CD8-positive, alpha-beta memory T cell (primary cell): ENCODE data around the gene ERFL. TPM values are rescaled to one million over a fixed set of nuclear protein-coding genes. Genes with fewer than 3 reads are reported as not detected.

Experiments used
- CTCF ChIA-PET: fragments of 350-600 bp; sonication (Branson Sonifier 250); formaldehyde crosslinking; loops from one replicate; lab custom pipeline; 2021; ENCODE audit warnings: antibody characterized with exemption; lab: Charles Lee
- POLR2A ChIA-PET: fragments of 350-600 bp; sonication (Branson Sonifier 250); formaldehyde crosslinking; loops from one replicate; lab custom pipeline; 2021; ENCODE audit warnings: antibody characterized with exemption; lab: Charles Lee
- DNase-seq, 5 donors: peaks; one replicate each; pipeline versions ENCODE4 v3.0.0 to v3.0.0-alpha.2; 2020 to 2022; ENCODE audit warnings: mixed read lengths in 1 of 5
- H3K27ac ChIP-seq: one replicate; pipeline ENCODE4 v1.7.0; 2013; ENCODE audit warnings: low read depth, mild to moderate bottlenecking, low read length, moderate library complexity
- H3K27me3 ChIP-seq: 2 replicates; pipeline ENCODE4 v1.7.0; 2013; ENCODE audit warnings: low read length, mild to moderate bottlenecking; ENCODE audit not compliant: insufficient read depth, poor library complexity, severe bottlenecking
- H3K36me3 ChIP-seq: 2 replicates; pipeline ENCODE4 v1.7.0; 2013; ENCODE audit warnings: mild to moderate bottlenecking, low read length, moderate library complexity; ENCODE audit not compliant: insufficient read depth
- H3K4me1 ChIP-seq: 2 replicates; pipeline ENCODE4 v1.7.0; 2013; ENCODE audit warnings: mild to moderate bottlenecking, low read length, moderate library complexity; ENCODE audit not compliant: insufficient read depth
- H3K4me3 ChIP-seq: 2 replicates; pipeline ENCODE4 v1.7.0; 2013; ENCODE audit warnings: mild to moderate bottlenecking, low read length
- H3K9me3 ChIP-seq: 2 replicates; pipeline ENCODE4 v1.7.0; 2013; ENCODE audit warnings: mild to moderate bottlenecking, low read length
- H3K27ac Mint-ChIP-seq, 8 donors: one replicate each; pipeline ENCODE4 v1.8.0; 2020 to 2021; ENCODE audit warnings: mixed read lengths in 8 of 8, mild to moderate bottlenecking in 6 of 8, inconsistent platforms in 3 of 8, moderate library complexity in 3 of 8
- H3K27me3 Mint-ChIP-seq, 2 donors: one replicate each; pipeline ENCODE4 v1.8.0; 2020 to 2021; ENCODE audit warnings: mixed read lengths in 2 of 2, mild to moderate bottlenecking in 1 of 2, moderate library complexity in 1 of 2
- H3K36me3 Mint-ChIP-seq, 3 donors: one replicate each; pipeline ENCODE4 v1.8.0; 2020 to 2021; ENCODE audit warnings: mixed read lengths in 3 of 3, inconsistent platforms in 1 of 3, mild to moderate bottlenecking in 1 of 3
- H3K4me1 Mint-ChIP-seq, 3 donors: one replicate each; pipeline ENCODE4 v1.8.0; 2020 to 2021; ENCODE audit warnings: mixed read lengths in 3 of 3, inconsistent platforms in 1 of 3, mild to moderate bottlenecking in 1 of 3
- H3K4me3 Mint-ChIP-seq, 7 donors: one replicate each; pipeline ENCODE4 v1.8.0; 2020 to 2021; ENCODE audit warnings: mixed read lengths in 7 of 7, mild to moderate bottlenecking in 6 of 7, moderate library complexity in 4 of 7, inconsistent platforms in 2 of 7
- H3K9me3 Mint-ChIP-seq, 5 donors: one replicate each; pipeline ENCODE4 v1.8.0; 2020 to 2022; ENCODE audit warnings: mixed read lengths in 5 of 5, mild to moderate bottlenecking in 3 of 5, moderate library complexity in 2 of 5, inconsistent platforms in 1 of 5
- polyA plus RNA-seq: library from polyadenylated mRNA; unstranded; fragments of 300-500 nt; fragmentation: Illumina TruSeq; gene quantifications from one replicate; pipeline ENCODE4 v1.2.3, GENCODE V29; 2021
- total RNA-seq, 2 experiments: library from RNA; stranded (reverse); gene quantifications; one replicate each; pipeline ENCODE4 v1.2.3, GENCODE V29; 2021

Gene ERFL
- total and polyA plus RNA-seq, 3 experiments from 2014 or later, result 1.3 to 1.4 TPM; not detected in 1

DNA sequence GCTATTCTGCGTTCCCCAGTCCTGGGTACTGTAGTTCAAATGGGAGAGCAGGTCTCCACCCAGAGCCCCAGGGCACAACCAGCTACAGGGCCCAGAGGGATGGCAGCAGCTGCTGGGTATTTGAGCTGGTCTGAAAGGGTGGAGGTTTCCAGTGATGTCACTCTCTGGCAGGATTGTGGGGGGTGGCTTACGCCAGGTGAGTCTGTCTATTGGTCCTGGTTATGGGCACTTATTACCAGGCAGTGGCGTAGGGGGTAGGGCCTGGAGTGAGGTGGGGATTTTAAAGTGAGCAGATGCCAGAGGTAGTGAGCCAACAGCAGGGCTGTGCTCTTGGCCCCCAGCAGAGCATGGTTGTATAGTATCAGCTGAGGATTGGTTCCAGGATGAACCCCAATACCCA lies 62.0 kb downstream of the ERFL start:
- CTCF ChIA-PET, result interaction anchor here (0.6 to 16.3 kb wide), 2 partner anchors 9 to 21 kb away, joined by 3 to 227 read pairs; partner anchors contain the start of gene ARHGEF1
- Mint-ChIP-seq H3K4me1 (peaks cover 65 to 79% (median 76%) of the 10 kb centered on the region in 3 donors), H3K9me3 (no peaks in the 10 kb centered on the region), H3K4me3 (peak overlapping the region in 1 of 7 donors; percentile 27), H3K36me3 (peaks cover 6 to 87% (median 23%) of the 10 kb centered on the region in 3 donors), H3K27me3 (no peaks in the 10 kb centered on the region), H3K27ac (peak overlapping the region in 6 of 8 donors; percentile 17 to 74 (median 39))
- Histone ChIP-seq H3K9me3 (no peaks in the 10 kb centered on the region), H3K4me1 (peaks cover 93% of the 10 kb centered on the region), H3K36me3 (peaks cover 71% of the 10 kb centered on the region), H3K4me3 (no peak overlapping the region), H3K27ac (no peak overlapping the region), H3K27me3 (no peaks in the 10 kb centered on the region)
- no peak for DNase-seq
- POLR2A ChIA-PET, result interaction anchor here (0.5 to 1.1 kb wide), 3 partner anchors 9 to 1576 kb away, joined by 3 to 5 read pairs (median 4); no protein-coding TSS in a partner anchor

- H3K27me3 ChIP-seq, result no peaks in the 10 kb centered on the region
- peaks cover 62% of the 10 kb centered on the region for H3K36me3 ChIP-seq
These were observed 63.9 kb downstream of the ERFL start for GRCh38 chr19:41864374-41864773.

GRCh38 chr19:41863209-41863931 lies 64.9 kb downstream of the ERFL start:
- CTCF ChIA-PET, result interaction anchor here (0.9 to 16.3 kb wide), 5 partner anchors 11 to 172 kb away, joined by 3 to 227 read pairs (median 5); partner anchors contain the start of gene ARHGEF1
- DNase-seq, result no peak
- Mint-ChIP-seq H3K4me1 (peaks cover 59 to 70% (median 64%) of the 10 kb centered on the region in 3 donors), H3K27ac (peak overlapping the region; percentile 29 to 89 (median 74)), H3K4me3 (peak overlapping the region in 4 of 7 donors; percentile 47 to 90 (median 86)), H3K9me3 (no peaks in the 10 kb centered on the region), H3K36me3 (peaks cover 5 to 74% (median 24%) of the 10 kb centered on the region in 3 donors), H3K27me3 (no peaks in the 10 kb centered on the region)
- H3K27me3 ChIP-seq, result no peaks in the 10 kb centered on the region
- no peaks in the 10 kb centered on the region for H3K9me3 ChIP-seq
- POLR2A ChIA-PET, result interaction anchor here (0.6 to 1.3 kb wide), 7 partner anchors 8 to 1293 kb away, joined by 3 to 7 read pairs (median 4); no protein-coding TSS in a partner anchor
- no peak overlapping the region for H3K4me3 ChIP-seq
- peaks cover 52% of the 10 kb centered on the region for H3K36me3 ChIP-seq
- H3K27ac ChIP-seq, result peak overlapping the region; percentile 12
- H3K4me1 ChIP-seq, result peaks cover 78% of the 10 kb centered on the region

More at GRCh38 chr19:41864374-41864773, 63.9 kb downstream of the ERFL start:
- Mint-ChIP-seq H3K4me1 (peaks cover 59 to 73% (median 67%) of the 10 kb centered on the region in 3 donors), H3K27ac (peak overlapping the region in 6 of 8 donors; percentile 38 to 89 (median 62)), H3K4me3 (peak overlapping the region in 2 of 7 donors; percentile 41 to 63), H3K36me3 (peaks cover 5 to 84% (median 24%) of the 10 kb centered on the region in 3 donors), H3K27me3 (no peaks in the 10 kb centered on the region), H3K9me3 (no peaks in the 10 kb centered on the region)
- Histone ChIP-seq H3K4me3 (no peak overlapping the region), H3K27ac (no peak overlapping the region), H3K4me1 (peaks cover 82% of the 10 kb centered on the region), H3K9me3 (no peaks in the 10 kb centered on the region)
- DNase-seq, result peak in 1 of 5 donors; percentile 42
- POLR2A ChIA-PET, result interaction anchor here (0.9 to 1.1 kb wide), 2 partner anchors 9 to 22 kb away, joined by 3 to 4 read pairs; no protein-coding TSS in a partner anchor
- CTCF ChIA-PET, result interaction anchor here (1.0 to 16.3 kb wide), 5 partner anchors 10 to 86 kb away, joined by 4 to 227 read pairs (median 5); partner anchors contain the start of gene ARHGEF1

- Mint-ChIP-seq H3K27ac (peak overlapping the region; percentile 51 to 95 (median 82)), H3K9me3 (no peaks in the 10 kb centered on the region), H3K27me3 (no peaks in the 10 kb centered on the region), H3K4me1 (peaks cover 51 to 62% (median 56%) of the 10 kb centered on the region in 3 donors), H3K4me3 (peak overlapping the region; percentile 62 to 94 (median 90)), H3K36me3 (peaks cover 5 to 66% (median 20%) of the 10 kb centered on the region in 3 donors)
- CTCF ChIA-PET, result interaction anchor here (0.7 to 16.3 kb wide), 5 partner anchors 12 to 172 kb away, joined by 3 to 227 read pairs (median 3); partner anchors contain the start of gene ARHGEF1
- POLR2A ChIA-PET, result interaction anchor here (0.6 to 1.3 kb wide), 6 partner anchors 9 to 83 kb away, joined by 3 to 7 read pairs (median 4); no protein-coding TSS in a partner anchor
- peaks cover 69% of the 10 kb centered on the region for H3K4me1 ChIP-seq
- peak overlapping the region; percentile 7 for H3K4me3 ChIP-seq
- H3K27ac ChIP-seq, result peak overlapping the region; percentile 93
- peaks cover 49% of the 10 kb centered on the region for H3K36me3 ChIP-seq
- DNase-seq, result peak in 1 of 5 donors; percentile 26
- no peaks in the 10 kb centered on the region for H3K27me3 ChIP-seq
- H3K9me3 ChIP-seq, result no peaks in the 10 kb centered on the region
These were observed 65.7 kb downstream of the ERFL start for GRCh38 chr19:41862445-41862986.

DNA sequence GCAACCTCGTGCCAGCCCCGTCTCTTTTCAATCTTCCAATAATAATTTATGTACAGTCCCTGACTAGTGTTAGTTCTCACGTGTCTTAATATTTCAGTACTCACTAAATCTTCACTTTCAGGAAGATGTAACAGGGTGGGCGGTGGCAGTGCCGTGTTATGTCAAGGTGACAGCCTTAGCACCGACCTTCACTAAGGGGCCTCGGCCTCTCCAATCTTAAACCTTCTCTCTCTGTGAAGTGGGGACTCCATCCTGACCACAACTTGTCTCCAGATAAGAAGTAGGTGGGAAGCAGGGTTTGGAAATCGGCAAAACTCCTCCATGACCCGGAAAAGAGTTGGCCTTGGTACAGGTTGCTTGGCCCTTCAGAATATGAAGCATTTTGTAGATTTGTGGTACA lies 66.4 kb downstream of the ERFL start:
- Histone ChIP-seq H3K9me3 (no peaks in the 10 kb centered on the region), H3K36me3 (peaks cover 49% of the 10 kb centered on the region), H3K4me1 (peaks cover 62% of the 10 kb centered on the region), H3K27ac (peak overlapping the region; percentile 93), H3K27me3 (no peaks in the 10 kb centered on the region), H3K4me3 (no peak overlapping the region)
- H3K9me3 Mint-ChIP-seq, result no peaks in the 10 kb centered on the region
- H3K27ac Mint-ChIP-seq, result peak overlapping the region; percentile 51 to 100 (median 92)
- peaks cover 0 to 4% of the 10 kb centered on the region in 2 donors for H3K27me3 Mint-ChIP-seq
- no peak for DNase-seq
- H3K36me3 Mint-ChIP-seq, result peaks cover 5 to 62% (median 20%) of the 10 kb centered on the region in 3 donors
- CTCF ChIA-PET, result interaction anchor here (0.7 to 16.3 kb wide), 8 partner anchors 10 to 173 kb away, joined by 3 to 227 read pairs (median 31); partner anchors contain the start of genes ARHGEF1 and RABAC1
- peaks cover 51 to 62% (median 56%) of the 10 kb centered on the region in 3 donors for H3K4me1 Mint-ChIP-seq
- H3K4me3 Mint-ChIP-seq, result peak overlapping the region; percentile 87 to 99 (median 92)
- POLR2A ChIA-PET, result interaction anchor here (1.0 to 3.7 kb wide), 5 partner anchors 11 to 84 kb away, joined by 3 to 72 read pairs (median 24); no protein-coding TSS in a partner anchor

- DNase-seq, result no peak
- H3K4me1 Mint-ChIP-seq, result peaks cover 48 to 58% (median 53%) of the 10 kb centered on the region in 3 donors
- Histone ChIP-seq H3K36me3 (peaks cover 48% of the 10 kb centered on the region), H3K9me3 (no peaks in the 10 kb centered on the region), H3K27me3 (no peaks in the 10 kb centered on the region), H3K4me3 (peak overlapping the region; percentile 79), H3K27ac (peak overlapping the region; percentile 93), H3K4me1 (peaks cover 57% of the 10 kb centered on the region)
- peak overlapping the region; percentile 85 to 100 (median 94) for H3K27ac Mint-ChIP-seq
- no peaks in the 10 kb centered on the region for H3K9me3 Mint-ChIP-seq
- CTCF ChIA-PET, result interaction anchor here (2.0 to 4.5 kb wide), 8 partner anchors 11 to 97 kb away, joined by 7 to 85 read pairs (median 26); partner anchors contain the start of genes ARHGEF1 and RABAC1
- POLR2A ChIA-PET, result interaction anchor here (1.0 to 3.7 kb wide), 6 partner anchors 12 to 97 kb away, joined by 3 to 72 read pairs (median 22); partner anchors contain the start of gene RABAC1
- peak overlapping the region; percentile 87 to 99 (median 92) for H3K4me3 Mint-ChIP-seq
- H3K27me3 Mint-ChIP-seq, result peaks cover 0 to 4% of the 10 kb centered on the region in 2 donors
- H3K36me3 Mint-ChIP-seq, result peaks cover 5 to 58% (median 20%) of the 10 kb centered on the region in 3 donors
These were observed 67.0 kb downstream of the ERFL start for GRCh38 chr19:41861116-41861768.
